HepG2 (cell line): ENCODE data around the gene EIF2S2. TPM values are rescaled to one million over a fixed set of nuclear protein-coding genes. Genes with fewer than 3 reads are reported as not detected.

Source experiments
- GZF1 ChIP-seq: sonication (generic); formaldehyde crosslinking; IDR thresholded peaks from 2 replicates; pipeline ENCODE4 v1.5.1; 2020; ENCODE audit warnings: mild to moderate bottlenecking, missing genetic modification reagents
- HNF1B ChIP-seq: sonication (generic); formaldehyde crosslinking; IDR thresholded peaks from 2 replicates; pipeline ENCODE4 v1.5.1; 2020; ENCODE audit warnings: mild to moderate bottlenecking, moderate library complexity, missing genetic modification reagents
- IKZF4 ChIP-seq: sonication (generic); formaldehyde crosslinking; IDR thresholded peaks from 2 replicates; pipeline ENCODE4 v1.5.1; 2020; ENCODE audit warnings: borderline replicate concordance, mild to moderate bottlenecking, low read depth, missing genetic modification reagents; ENCODE audit errors: not compliant biosample characterization
- JDP2 ChIP-seq: sonication (generic); formaldehyde crosslinking; IDR thresholded peaks from 2 replicates; pipeline ENCODE4 v1.8.1; 2022; ENCODE audit warnings: missing genetic modification reagents, borderline replicate concordance
- KIAA2018 ChIP-seq: sonication (generic); formaldehyde crosslinking; IDR thresholded peaks from 2 replicates; pipeline ENCODE4 v1.5.0; 2020; ENCODE audit warnings: mild to moderate bottlenecking, missing genetic modification reagents, borderline replicate concordance
- MZF1 ChIP-seq: sonication (generic); formaldehyde crosslinking; IDR thresholded peaks from 2 replicates; pipeline ENCODE4 v1.8.1; 2023; ENCODE audit warnings: mild to moderate bottlenecking, missing genetic modification reagents, borderline replicate concordance
- XRCC5 ChIP-seq: fragments of 200-400 bp; formaldehyde crosslinking; optimal IDR thresholded peaks from 2 replicates; pipeline ENCODE3; 2017; ENCODE audit warnings: mild to moderate bottlenecking, low read length
- ZC3H4 ChIP-seq: sonication (generic); formaldehyde crosslinking; IDR thresholded peaks from 2 replicates; pipeline ENCODE4 v1.4.0; 2020; ENCODE audit warnings: missing genetic modification reagents, borderline replicate concordance
- ZFP82 ChIP-seq: sonication (generic); formaldehyde crosslinking; IDR thresholded peaks from 2 replicates; pipeline ENCODE4 v1.5.1; 2020; ENCODE audit warnings: mild to moderate bottlenecking, missing genetic modification reagents, borderline replicate concordance
- ZFP91 ChIP-seq: sonication (generic); formaldehyde crosslinking; IDR thresholded peaks from 2 replicates; pipeline ENCODE4 v1.9.0; 2022; ENCODE audit warnings: missing genetic modification reagents, mild to moderate bottlenecking, borderline replicate concordance
- ZNF10 ChIP-seq: sonication (generic); formaldehyde crosslinking; IDR thresholded peaks from 2 replicates; pipeline ENCODE4 v1.4.0; 2020; ENCODE audit warnings: mild to moderate bottlenecking, low read depth, missing genetic modification reagents, borderline replicate concordance
- ZNF17 ChIP-seq: sonication (generic); formaldehyde crosslinking; IDR thresholded peaks from 2 replicates; pipeline ENCODE4 v1.5.0; 2020; ENCODE audit warnings: mild to moderate bottlenecking, missing genetic modification reagents
- ZNF24 ChIP-seq: fragments of 450-650 bp; IDR thresholded peaks from 2 replicates; pipeline ENCODE4 v1.6.1; 2017; ENCODE audit warnings: antibody characterized with exemption, mild to moderate bottlenecking
- ZNF446 ChIP-seq: sonication (generic); formaldehyde crosslinking; IDR thresholded peaks from 2 replicates; pipeline ENCODE4 v1.5.0; 2020; ENCODE audit warnings: mild to moderate bottlenecking, missing genetic modification reagents
- ZNF850 ChIP-seq: sonication (generic); formaldehyde crosslinking; conservative IDR thresholded peaks from 2 replicates; pipeline ENCODE4 v1.9.0; 2021; ENCODE audit warnings: mild to moderate bottlenecking, missing genetic modification reagents
- polyA plus RNA-seq, 8 experiments: library from polyadenylated mRNA; depleted of rRNA in 3 of 8; stranded (reverse) in 7 of 8; unstranded in 1 of 8; fragments of >200 nt; fragmentation: Illumina TruSeq in 4 of 8; extraction: Trizol in 4 of 8; gene quantifications; 2 replicates each; pipeline versions ENCODE4 v1.2.1 to v1.2.3, GENCODE V29; 2011 to 2016; ENCODE audit warnings: low read depth in 4 of 8, missing spikeins in 1 of 8, mixed read lengths in 1 of 8; ENCODE audit not compliant: insufficient read depth in 1 of 8
- total RNA-seq, 5 experiments: library from RNA; depleted of rRNA; stranded (reverse); fragments of >200 nt; fragmentation: Illumina TruSeq; extraction: Trizol; gene quantifications; 2 replicates each; pipeline ENCODE4 v1.2.3, GENCODE V29; 2016; ENCODE audit warnings: low read depth in 1 of 5
- TF ChIP-seq, protein P1 (sequence below): sonication (generic); formaldehyde crosslinking; IDR thresholded peaks from 2 replicates; pipeline ENCODE4 v1.4.0; 2020; ENCODE audit warnings: mild to moderate bottlenecking, low read depth, missing genetic modification reagents

Gene EIF2S2
- total and polyA plus RNA-seq, 2 of the 13 experiments (the other 11 are each of a cell fraction or from before 2014, with no cell fraction given): 126 to 213 TPM

- TF ChIP-seq HNF1B (CRISPR knock-in tag) (0 out of 2 replicates have a peak, but pooled peaks have one; percentile 32), ZC3H4 (CRISPR knock-in tag) (no peak), GZF1 (CRISPR knock-in tag) (peak; percentile 74; the same call in 1 of the 2 replicates), JDP2 (CRISPR knock-in tag) (no peak), ZNF10 (CRISPR knock-in tag) (no peak), IKZF4 (CRISPR knock-in tag) (no peak), ZNF850 (CRISPR knock-in tag) (no peak), ZNF24 (no peak), ZNF17 (no peak), ZFP91 (CRISPR knock-in tag) (no peak), ZFP82 (0 out of 2 replicates have a peak, but pooled peaks have one; percentile 39), MZF1 (CRISPR knock-in tag) (peak; percentile 76; the same call in 1 of the 2 replicates), KIAA2018 (CRISPR knock-in tag) (no peak), XRCC5 (peak; percentile 82), ZNF446 (CRISPR knock-in tag) (no peak)
- TF ChIP-seq, protein P1, sequence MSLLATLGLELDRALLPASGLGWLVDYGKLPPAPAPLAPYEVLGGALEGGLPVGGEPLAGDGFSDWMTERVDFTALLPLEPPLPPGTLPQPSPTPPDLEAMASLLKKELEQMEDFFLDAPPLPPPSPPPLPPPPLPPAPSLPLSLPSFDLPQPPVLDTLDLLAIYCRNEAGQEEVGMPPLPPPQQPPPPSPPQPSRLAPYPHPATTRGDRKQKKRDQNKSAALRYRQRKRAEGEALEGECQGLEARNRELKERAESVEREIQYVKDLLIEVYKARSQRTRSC (CRISPR knock-in tag): no peak
Measured at GRCh38 chr20:34069341-34070078, 42.5 kb downstream of the EIF2S2 start (continued).
